SU-DHL-6 (cell line): ENCODE results near the gene PIBF1.

ENCODE experiments used
- CTCF ChIP-seq: fragments of 200-600 bp; sonication (generic); IDR thresholded peaks from one replicate; pipeline ENCODE4 v1.5.1; 2017; ENCODE audit warnings: antibody characterized with exemption, mild to moderate bottlenecking, low read length, moderate library complexity; ENCODE audit not compliant: insufficient read depth, poor library complexity, severe bottlenecking
- EZH2phosphoT487 ChIP-seq: fragments of 200-600 bp; sonication (generic), shearing (Covaris generic); conservative IDR thresholded peaks from 2 replicates; pipeline ENCODE4 v1.6.1; 2018; ENCODE audit warnings: mild to moderate bottlenecking, antibody characterized with exemption, low read length, moderate library complexity, mixed read lengths

DNA sequence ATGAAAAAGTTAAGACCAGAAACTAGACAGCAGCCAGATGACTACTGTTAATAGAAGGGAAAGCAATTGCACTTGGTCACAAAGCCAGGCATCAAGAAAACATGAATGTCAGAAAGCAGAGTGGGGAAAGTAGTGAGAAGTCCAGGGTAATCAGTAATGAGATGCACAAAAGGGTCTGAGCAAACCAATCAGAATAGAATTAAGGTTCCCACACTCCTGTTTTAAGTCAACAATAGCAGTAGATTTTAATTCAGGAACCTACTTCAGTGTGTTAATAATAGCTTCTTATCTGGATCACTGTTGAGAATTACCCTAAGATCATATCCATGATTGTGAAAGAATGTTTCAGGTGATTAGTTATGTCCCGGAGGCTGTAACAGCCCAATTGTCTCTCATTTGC lies 204.3 kb downstream of the PIBF1 start:
- TF ChIP-seq CTCF (no peak), EZH2phosphoT487 (no peak)
